DND-41 (cell line): ENCODE data around the gene MAEL.

Source experiments
- ATAC-seq: fragments of 200-7000 bp; cut with Tn5 transposase; 3 replicates; pipeline ENCODE4 v1.9.1; 2021; ENCODE audit warnings: low read depth; ENCODE audit not compliant: insufficient read depth
- DNase-seq: peaks from one replicate; pipeline ENCODE4 v3.0.0-alpha.2; 2020
- H2AFZ ChIP-seq: 2 replicates; pipeline ENCODE4 v1.6.0; 2012; ENCODE audit warnings: low read depth, low read length
- H3K27ac ChIP-seq: 2 replicates; pipeline ENCODE4 v1.5.1; 2012; ENCODE audit warnings: low read length, inconsistent platforms
- H3K27me3 ChIP-seq: fragments of 200-600 bp; sonication (generic); 2 replicates; pipeline ENCODE4 v1.6.0; 2012; ENCODE audit warnings: low read length, mild to moderate bottlenecking, inconsistent platforms; ENCODE audit not compliant: insufficient read depth, poor library complexity
- H3K36me3 ChIP-seq: 2 replicates; pipeline ENCODE4 v1.5.1; 2012; ENCODE audit warnings: low read length, inconsistent platforms; ENCODE audit not compliant: insufficient read depth
- H3K4me1 ChIP-seq: 2 replicates; pipeline ENCODE4 v1.5.1; 2012; ENCODE audit warnings: mild to moderate bottlenecking, low read length; ENCODE audit not compliant: insufficient read depth
- H3K4me2 ChIP-seq: 2 replicates; pipeline ENCODE4 v1.6.0; 2012; ENCODE audit warnings: mild to moderate bottlenecking, moderate library complexity, low read length, inconsistent platforms; ENCODE audit not compliant: insufficient read depth
- H3K4me3 ChIP-seq, 2 experiments: fragments of 200-600 bp in 1 of 2; shearing (Covaris generic) in 1 of 2; 2 replicates each; pipeline ENCODE4 v1.5.1; 2012 to 2016; ENCODE audit warnings: inconsistent platforms in 2 of 2, low read length in 2 of 2, mild to moderate bottlenecking in 2 of 2, low read depth in 1 of 2, moderate library complexity in 1 of 2
- H3K79me2 ChIP-seq: 2 replicates; pipeline ENCODE4 v1.6.0; 2012; ENCODE audit warnings: low read length, inconsistent platforms; ENCODE audit not compliant: insufficient read depth
- H3K9ac ChIP-seq: 2 replicates; pipeline ENCODE4 v1.6.0; 2012; ENCODE audit warnings: low read depth, mild to moderate bottlenecking, inconsistent platforms, low read length, moderate library complexity
- H3K9me3 ChIP-seq: 2 replicates; pipeline ENCODE4 v1.5.1; 2012; ENCODE audit warnings: low read length, moderate library complexity, mild to moderate bottlenecking, inconsistent platforms; ENCODE audit not compliant: insufficient read depth, severe bottlenecking
- H4K20me1 ChIP-seq: 2 replicates; pipeline ENCODE4 v1.6.0; 2012; ENCODE audit warnings: low read length; ENCODE audit not compliant: insufficient read depth
- EZH2 ChIP-seq: IDR thresholded peaks from 3 replicates; pipeline ENCODE4 v1.6.1; 2012; ENCODE audit warnings: borderline replicate concordance, low read depth, mild to moderate bottlenecking, moderate library complexity, low read length, inconsistent platforms; ENCODE audit not compliant: severe bottlenecking
- TF ChIP-seq, protein P1 (sequence below): IDR thresholded peaks from 2 replicates; pipeline ENCODE4 v1.5.1; 2012; ENCODE audit warnings: borderline replicate concordance, low read length, moderate library complexity, mild to moderate bottlenecking; ENCODE audit not compliant: poor library complexity, severe bottlenecking; ENCODE audit errors: extremely low read depth

MAEL gene

DNA sequence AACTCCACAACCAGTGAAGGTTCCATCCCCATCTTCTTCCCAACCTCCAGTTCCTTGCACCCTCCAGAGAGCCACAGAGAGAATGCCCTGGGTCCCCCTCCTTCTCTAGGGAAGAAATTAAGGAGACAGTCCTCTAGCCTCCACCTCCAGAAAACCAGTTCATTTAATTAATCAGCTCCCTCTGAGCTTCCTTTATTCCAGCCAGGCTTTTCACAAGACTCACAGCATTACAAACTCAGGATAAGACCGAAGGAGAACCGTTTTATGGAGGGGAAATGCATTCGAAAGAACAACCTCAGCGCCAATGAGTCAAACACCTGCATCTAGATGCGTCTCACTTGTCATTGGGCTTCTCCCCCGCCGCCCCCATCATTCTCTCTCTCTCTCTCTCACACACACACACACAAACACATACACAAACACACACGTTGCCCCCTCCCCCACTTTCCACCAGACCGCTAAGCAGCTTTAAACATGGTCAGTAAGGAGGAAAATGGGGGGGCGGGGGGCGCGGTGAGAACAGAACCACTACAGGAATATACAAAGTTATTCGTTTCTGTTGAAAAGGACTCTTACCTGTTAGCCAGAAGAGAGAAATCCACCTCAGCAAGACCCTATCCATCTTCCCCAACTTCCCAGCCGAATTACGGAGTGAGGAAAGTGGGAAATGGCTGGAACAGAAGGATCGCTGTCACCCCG is 14.3 kb upstream of the MAEL start:
- Histone ChIP-seq H3K27ac (peak overlapping the region; percentile 76), H3K36me3 (no peaks in the 10 kb centered on the region), H3K27me3 (no peaks in the 10 kb centered on the region), H3K79me2 (peaks cover 24% of the 10 kb centered on the region), H3K4me2 (peak overlapping the region; percentile 86), H2AFZ (peak overlapping the region; percentile 93), H3K9ac (peak overlapping the region; percentile 76), H4K20me1 (no peaks in the 10 kb centered on the region), H3K4me1 (peaks cover 61% of the 10 kb centered on the region), H3K4me3 (peak overlapping the region; percentile 54 to 85), H3K9me3 (no peaks in the 10 kb centered on the region)
- peak; percentile 60 for DNase-seq
- TF ChIP-seq, protein P1, sequence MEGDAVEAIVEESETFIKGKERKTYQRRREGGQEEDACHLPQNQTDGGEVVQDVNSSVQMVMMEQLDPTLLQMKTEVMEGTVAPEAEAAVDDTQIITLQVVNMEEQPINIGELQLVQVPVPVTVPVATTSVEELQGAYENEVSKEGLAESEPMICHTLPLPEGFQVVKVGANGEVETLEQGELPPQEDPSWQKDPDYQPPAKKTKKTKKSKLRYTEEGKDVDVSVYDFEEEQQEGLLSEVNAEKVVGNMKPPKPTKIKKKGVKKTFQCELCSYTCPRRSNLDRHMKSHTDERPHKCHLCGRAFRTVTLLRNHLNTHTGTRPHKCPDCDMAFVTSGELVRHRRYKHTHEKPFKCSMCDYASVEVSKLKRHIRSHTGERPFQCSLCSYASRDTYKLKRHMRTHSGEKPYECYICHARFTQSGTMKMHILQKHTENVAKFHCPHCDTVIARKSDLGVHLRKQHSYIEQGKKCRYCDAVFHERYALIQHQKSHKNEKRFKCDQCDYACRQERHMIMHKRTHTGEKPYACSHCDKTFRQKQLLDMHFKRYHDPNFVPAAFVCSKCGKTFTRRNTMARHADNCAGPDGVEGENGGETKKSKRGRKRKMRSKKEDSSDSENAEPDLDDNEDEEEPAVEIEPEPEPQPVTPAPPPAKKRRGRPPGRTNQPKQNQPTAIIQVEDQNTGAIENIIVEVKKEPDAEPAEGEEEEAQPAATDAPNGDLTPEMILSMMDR: no peak
- no peak for TF ChIP-seq EZH2
- ATAC-seq: peak; percentile 41; the same call in 2 of the 3 replicates

DNA sequence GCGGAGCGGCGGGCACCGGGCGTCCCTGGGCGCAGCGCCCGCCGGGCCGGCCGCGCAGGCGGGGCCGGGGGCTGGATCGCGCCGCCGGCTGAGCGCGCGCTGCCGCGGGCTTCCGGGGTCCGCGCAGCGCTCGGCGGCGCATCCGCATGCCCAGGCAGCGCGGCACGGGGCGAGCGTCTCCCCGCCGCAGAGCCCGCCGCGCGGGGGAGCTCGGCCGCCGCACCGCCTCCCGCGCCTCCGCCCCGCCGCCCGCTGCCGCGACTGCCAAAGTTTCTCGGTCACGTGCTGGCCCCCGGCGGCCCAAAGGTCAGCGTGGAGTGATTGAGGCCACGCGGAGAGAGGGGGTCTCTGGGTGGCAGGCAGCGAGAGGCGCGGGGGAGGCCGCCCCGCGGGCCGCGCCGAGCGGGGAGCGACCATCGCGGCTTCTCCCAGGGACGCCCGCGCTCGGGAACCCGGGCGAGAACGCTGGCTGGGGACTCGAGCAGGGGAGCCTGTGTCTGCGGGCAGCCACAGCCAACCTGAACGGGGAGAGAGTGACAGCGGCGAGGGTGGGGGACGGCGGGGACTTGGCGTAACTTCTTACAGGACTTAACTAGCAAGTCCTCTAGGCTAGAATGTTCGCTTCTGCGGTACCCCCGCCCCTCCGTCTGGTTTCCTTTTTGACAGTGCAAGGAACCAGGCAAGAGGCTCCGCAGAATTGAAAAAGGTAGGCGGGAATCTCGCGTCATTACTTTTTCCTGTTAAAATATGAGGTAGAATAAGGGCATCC is 13.5 kb upstream of the MAEL start, which contains the start of gene ILDR2:
ILDR2 (minus strand) TSS at position 180 of the 769 bp plus-strand sequence. CDS start 272 bp downstream, outside the sequence.
- Histone ChIP-seq H3K36me3 (no peaks in the 10 kb centered on the region), H3K27ac (peak within 1 kb of the TSS; percentile 76), H3K4me1 (peaks cover 53% of the 10 kb centered on the region), H4K20me1 (no peaks in the 10 kb centered on the region), H3K27me3 (no peaks in the 10 kb centered on the region), H2AFZ (peak within 1 kb of the TSS; percentile 93), H3K4me3 (peak within 1 kb of the TSS; percentile 54 to 85), H3K4me2 (peak within 1 kb of the TSS; percentile 86), H3K79me2 (peaks cover 22% of the 10 kb centered on the region), H3K9ac (peak within 1 kb of the TSS; percentile 76), H3K9me3 (no peaks in the 10 kb centered on the region)
- ATAC-seq: peak; percentile 80
- no peak for TF ChIP-seq EZH2
- TF ChIP-seq, protein P1: peak; percentile 34
- peak; percentile 83 for DNase-seq

DNA sequence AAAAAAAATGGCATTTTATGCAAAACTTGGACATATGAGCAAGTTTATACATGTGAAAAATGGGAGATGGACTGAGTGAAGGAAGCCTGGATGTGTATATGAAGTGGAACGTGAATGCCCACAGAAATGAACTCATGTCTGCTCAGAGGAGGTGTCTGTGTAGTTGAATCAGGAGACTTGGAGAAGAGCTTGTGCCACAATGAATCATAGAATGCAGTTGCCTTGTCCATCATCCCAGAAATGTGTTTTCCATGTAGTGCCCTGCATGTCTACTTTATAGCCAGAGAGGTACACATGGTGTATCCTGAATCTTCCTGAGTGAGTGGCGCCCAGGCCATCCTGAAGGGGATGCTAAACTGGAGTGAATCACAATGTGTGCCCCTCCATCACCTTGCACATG is 11.1 kb upstream of the MAEL start:
- H3K36me3 ChIP-seq: no peaks in the 10 kb centered on the region
- ATAC-seq: no peak

More for the DNA sequence above, 11.1 kb upstream of the MAEL start:
- TF ChIP-seq EZH2: no peak
- TF ChIP-seq, protein P1: no peak
- no peak overlapping the region for H3K4me3 ChIP-seq
- H4K20me1 ChIP-seq: no peaks in the 10 kb centered on the region
- no peak overlapping the region for H3K4me2 ChIP-seq
- peaks cover 32% of the 10 kb centered on the region for H3K4me1 ChIP-seq
- DNase-seq: no peak
- no peak overlapping the region for H3K27ac ChIP-seq
- H2AFZ ChIP-seq: no peak overlapping the region
- H3K27me3 ChIP-seq: no peaks in the 10 kb centered on the region
- H3K9ac ChIP-seq: no peak overlapping the region
- peaks cover 15% of the 10 kb centered on the region for H3K79me2 ChIP-seq
- no peaks in the 10 kb centered on the region for H3K9me3 ChIP-seq
